K562 (cell line): ENCODE measurements around the gene HDAC10. TPM values are rescaled to one million over a fixed set of nuclear protein-coding genes. Genes with fewer than 3 reads are reported as not detected.

Experiments used
- ATF7 ChIP-seq: fragments of 450-650 bp; IDR thresholded peaks from 2 replicates; pipeline ENCODE4 v1.7.1; 2014; ENCODE audit warnings: mild to moderate bottlenecking, moderate library complexity
- CEBPG ChIP-seq, 3 experiments: fragments of 200-800 bp in 1 of 3; sonication (Bioruptor generic) in 1 of 3; sonication (generic) in 1 of 3; formaldehyde crosslinking in 1 of 3; IDR thresholded peaks in 2 of 3; conservative IDR thresholded peaks in 1 of 3; 2 replicates each; pipeline versions ENCODE4 v1.6.1 to v1.8.0; 2016 to 2022; ENCODE audit warnings: missing compliant biosample characterization in 2 of 3, missing genetic modification characterization in 2 of 3, mild to moderate bottlenecking in 1 of 3, missing genetic modification reagents in 1 of 3
- HMG20B ChIP-seq: fragments of 250-450 bp; sonication (Bioruptor Pico); IDR thresholded peaks from 2 replicates; pipeline ENCODE4 v1.5.0; 2021; ENCODE audit warnings: mild to moderate bottlenecking
- L3MBTL2 ChIP-seq: fragments of 450-650 bp; IDR thresholded peaks from 2 replicates; pipeline ENCODE4 v1.6.1; 2016; ENCODE audit warnings: mild to moderate bottlenecking, moderate library complexity
- MNT ChIP-seq, 2 experiments: fragments of 450-650 bp; conservative IDR thresholded peaks; 2 replicates each; pipeline ENCODE4 v1.6.1; 2017; ENCODE audit warnings: mild to moderate bottlenecking in 2 of 2, moderate library complexity in 2 of 2
- NCOA2 ChIP-seq, 2 experiments: fragments of 450-650 bp; IDR thresholded peaks; 2 replicates each; pipeline ENCODE4 v1.6.1; 2018; ENCODE audit warnings: mild to moderate bottlenecking in 2 of 2, moderate library complexity in 1 of 2; ENCODE audit not compliant: partially characterized antibody in 2 of 2
- PHTF2 ChIP-seq: fragments of 250-450 bp; sonication (Bioruptor Pico); IDR thresholded peaks from 2 replicates; pipeline ENCODE4 v1.5.0; 2021; ENCODE audit warnings: mild to moderate bottlenecking
- PKNOX1 ChIP-seq: fragments of 450-650 bp; IDR thresholded peaks from 2 replicates; pipeline ENCODE4 v1.6.1; 2016
- REST ChIP-seq, 2 experiments: fragments of 450-650 bp; formaldehyde crosslinking in 1 of 2; IDR thresholded peaks; 2 replicates each; pipeline versions ENCODE4 v1.4.0 to v1.6.1; 2014 to 2020; ENCODE audit warnings: mild to moderate bottlenecking in 2 of 2, borderline replicate concordance in 1 of 2, low read depth in 1 of 2
- RNF2 ChIP-seq: sonication (generic); IDR thresholded peaks from 2 replicates; pipeline ENCODE4 v1.6.1; 2016
- ZBTB9 ChIP-seq: fragments of 450-650 bp; formaldehyde crosslinking; IDR thresholded peaks from 2 replicates; pipeline ENCODE4 v1.4.0; 2020; ENCODE audit warnings: mild to moderate bottlenecking, moderate library complexity
- polyA plus RNA-seq, 8 experiments: library from polyadenylated mRNA; depleted of rRNA in 4 of 8; stranded (reverse) in 5 of 8; unstranded in 3 of 8; fragments of >200 nt; fragmentation: Nextera tagmentation in 2 of 8; fragmentation: Illumina TruSeq in 1 of 8; extraction: Ambion mirVana in 2 of 8; extraction: Trizol in 1 of 8; gene quantifications; 2 replicates each; pipeline versions ENCODE4 v1.2.1 to v1.2.3, GENCODE V29; 2011 to 2014; ENCODE audit warnings: inconsistent platforms in 1 of 8, missing spikeins in 1 of 8
- total RNA-seq, 7 experiments: library from RNA; depleted of rRNA in 6 of 7; stranded (reverse); fragments of >200 nt in 6 of 7; fragmentation: Illumina TruSeq in 2 of 7; extraction: Trizol in 2 of 7; gene quantifications; 2 replicates each; pipeline versions ENCODE4 v1.2.1 to v1.2.3, GENCODE V29; 2011 to 2021; ENCODE audit warnings: low replicate concordance in 1 of 7

Gene HDAC10
- total and polyA plus RNA-seq, 9 of the 15 experiments (the other 6 are each of a cell fraction or from before 2014, with no cell fraction given): 0.10 to 44.2 (median 6.5) TPM

- TF ChIP-seq REST (IDR thresholded peaks at IDR 0.05; ENCODE audit: borderline replicate concordance) (0 out of 2 replicates have a peak, but pooled peaks have one; percentile 5), REST (CRISPR knock-in tag; IDR thresholded peaks at IDR 0.05; ENCODE audit: low read depth) (no peak), ZBTB9 (CRISPR knock-in tag) (no peak), NCOA2 (IDR thresholded peaks at IDR 0.05; ENCODE audit: partially characterized antibody in 2 of 2) (no peak), CEBPG (CRISPR knock-in tag; IDR thresholded peaks at IDR 0.05) (no peak), CEBPG (tag; conservative IDR thresholded peaks at IDR 0.05 in 1 of 2, IDR thresholded peaks at IDR 0.05 in 1 of 2) (no peak), RNF2 (no peak), HMG20B (CRISPR knock-in tag) (no peak), ATF7 (0 out of 2 replicates have a peak, but pooled peaks have one; percentile 14), PHTF2 (CRISPR knock-in tag) (no peak), PKNOX1 (no peak), MNT (conservative IDR thresholded peaks at IDR 0.05) (peak; percentile 88 to 90), L3MBTL2 (peak; percentile 78)
These were observed 31.9 kb downstream of the HDAC10 start (continued) for GRCh38 chr22:50218996-50219727.
